ENCODE results near the gene C16orf95. TPM values are rescaled to one million over a fixed set of nuclear protein-coding genes. Genes with fewer than 3 reads are reported as not detected.

The C16orf95 gene
- total RNA-seq, 1 experiment from 2014 or later: 5.1 TPM

GRCh38 chr16:87331241-87331801, 14.1 kb upstream of the C16orf95 start:
- no peaks in the 10 kb centered on the region for H3K9me3 ChIP-seq (ENCODE audit: low read depth, low read length, poor library complexity, severe bottlenecking)
- no peak overlapping the region for H3K27ac ChIP-seq (ENCODE audit: low read depth, low read length, poor library complexity, severe bottlenecking)
- H3K36me3 ChIP-seq (ENCODE audit: insufficient read depth, low read length, poor library complexity, severe bottlenecking): peaks cover 21% of the 10 kb centered on the region
- intact Hi-C loops (cut with micrococcal nuclease; ENCODE audit: unreplicated experiment): no loop called here
- CTCF ChIA-PET: interaction anchor here (0.5 kb wide), 1 partner anchor 1239 kb away, joined by 3 read pairs; no protein-coding TSS in a partner anchor
- no peaks in the 10 kb centered on the region for H3K27me3 ChIP-seq (replicated peaks; ENCODE audit: insufficient read depth, low read depth, low read length, poor library complexity)
- no TSS peak for BruUV-seq (replicated peaks)
- H3K4me1 ChIP-seq (ENCODE audit: insufficient read depth, low read length, poor library complexity, severe bottlenecking): no peaks in the 10 kb centered on the region
- H3K4me3 ChIP-seq (ENCODE audit: low read depth, low read length, poor library complexity, severe bottlenecking): no peak overlapping the region
- DNase-seq (ENCODE audit: low spot score): no peak
- POLR2A ChIA-PET (ENCODE audit: low non-redundant PET): no interaction called here
- no peak for TF ChIP-seq CTCF (conservative IDR thresholded peaks at IDR 0.05; ENCODE audit: low read depth, low read length)
- TF ChIP-seq EZH2 (IDR thresholded peaks at IDR 0.05; ENCODE audit: borderline replicate concordance, low read depth, low read length, poor library complexity, severe bottlenecking): no peak

- H3K36me3 ChIP-seq (ENCODE audit: insufficient read depth, low read length, poor library complexity, severe bottlenecking): peaks cover 21% of the 10 kb centered on the region
- no peak overlapping the region for H3K4me3 ChIP-seq (ENCODE audit: low read depth, low read length, poor library complexity, severe bottlenecking)
- no peaks in the 10 kb centered on the region for H3K9me3 ChIP-seq (ENCODE audit: low read depth, low read length, poor library complexity, severe bottlenecking)
- intact Hi-C loops (cut with micrococcal nuclease; ENCODE audit: unreplicated experiment): no loop called here
- CTCF ChIA-PET: no interaction called here
- no TSS peak for BruUV-seq (replicated peaks)
- H3K27me3 ChIP-seq (replicated peaks; ENCODE audit: insufficient read depth, low read depth, low read length, poor library complexity): no peaks in the 10 kb centered on the region
- no peaks in the 10 kb centered on the region for H3K4me1 ChIP-seq (ENCODE audit: insufficient read depth, low read length, poor library complexity, severe bottlenecking)
- no peak for DNase-seq (ENCODE audit: low spot score)
- POLR2A ChIA-PET (ENCODE audit: low non-redundant PET): no interaction called here
- no peak for TF ChIP-seq CTCF (conservative IDR thresholded peaks at IDR 0.05; ENCODE audit: low read depth, low read length)
- TF ChIP-seq EZH2 (IDR thresholded peaks at IDR 0.05; ENCODE audit: borderline replicate concordance, low read depth, low read length, poor library complexity, severe bottlenecking): no peak
- H3K27ac ChIP-seq (ENCODE audit: low read depth, low read length, poor library complexity, severe bottlenecking): no peak overlapping the region
Measured at GRCh38 chr16:87330646-87331045, 13.5 kb upstream of the C16orf95 start.

- no peaks in the 10 kb centered on the region for H3K4me1 ChIP-seq (ENCODE audit: insufficient read depth, low read length, poor library complexity, severe bottlenecking)
- CTCF ChIA-PET: no interaction called here
- H3K27me3 ChIP-seq (replicated peaks; ENCODE audit: insufficient read depth, low read depth, low read length, poor library complexity): no peaks in the 10 kb centered on the region
- POLR2A ChIA-PET (ENCODE audit: low non-redundant PET): no interaction called here
- intact Hi-C loops (cut with micrococcal nuclease; ENCODE audit: unreplicated experiment): no loop called here
- peaks cover 21% of the 10 kb centered on the region for H3K36me3 ChIP-seq (ENCODE audit: insufficient read depth, low read length, poor library complexity, severe bottlenecking)
- BruUV-seq (replicated peaks): no TSS peak
- no peaks in the 10 kb centered on the region for H3K9me3 ChIP-seq (ENCODE audit: low read depth, low read length, poor library complexity, severe bottlenecking)
- no peak for TF ChIP-seq CTCF (conservative IDR thresholded peaks at IDR 0.05; ENCODE audit: low read depth, low read length)
- no peak for TF ChIP-seq EZH2 (IDR thresholded peaks at IDR 0.05; ENCODE audit: borderline replicate concordance, low read depth, low read length, poor library complexity, severe bottlenecking)
- DNase-seq (ENCODE audit: low spot score): no peak
- H3K27ac ChIP-seq (ENCODE audit: low read depth, low read length, poor library complexity, severe bottlenecking): no peak overlapping the region
- H3K4me3 ChIP-seq (ENCODE audit: low read depth, low read length, poor library complexity, severe bottlenecking): no peak overlapping the region
Measured at GRCh38 chr16:87330257-87330624, 13.0 kb upstream of the C16orf95 start.

Data from A673 (cell line).